ENCODE measurements around the gene ATP9B.

ATP9B gene

DNA sequence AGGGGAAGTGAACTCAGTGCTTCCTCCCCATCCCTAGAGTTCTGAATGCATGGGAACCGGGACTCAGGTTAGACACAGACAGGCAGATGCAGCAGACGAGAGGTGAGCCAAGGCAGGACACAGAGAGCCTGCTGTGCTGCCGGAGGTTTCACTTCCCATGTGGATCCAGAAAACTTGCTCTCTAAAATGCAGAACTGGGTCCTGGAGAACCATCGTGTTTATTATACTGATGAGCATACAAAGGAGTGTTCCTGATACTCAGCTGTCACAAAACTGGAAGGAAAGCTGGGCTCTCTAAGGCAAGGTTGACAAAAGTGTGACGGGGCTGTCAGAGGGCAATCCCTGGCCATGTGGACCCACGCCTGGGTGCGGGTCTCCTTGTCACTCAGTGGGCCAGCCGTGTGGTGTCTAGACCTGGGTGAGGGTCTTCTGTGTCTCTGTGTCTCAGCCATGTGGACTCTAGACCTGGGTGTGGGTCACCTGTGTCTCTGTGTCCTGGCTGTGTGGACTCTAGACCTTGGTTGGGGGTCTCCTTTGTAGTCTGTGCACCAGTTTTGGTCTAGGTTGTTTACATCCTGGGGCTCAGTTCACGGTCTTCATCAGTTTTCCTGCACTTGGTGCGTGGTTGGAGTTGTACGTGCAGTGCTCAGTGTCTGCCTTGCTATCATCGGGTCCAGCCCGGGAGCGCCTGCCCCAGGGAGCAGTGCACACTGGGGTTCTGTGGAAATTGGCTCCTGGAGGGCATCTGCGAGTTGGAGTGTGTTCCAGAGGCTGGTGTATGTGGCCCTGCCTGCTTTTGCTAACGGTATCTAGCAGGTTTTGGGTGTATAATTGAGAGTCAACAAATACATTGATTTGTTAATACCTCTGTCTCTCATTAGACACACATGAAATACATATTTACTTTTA, 141.1 kb downstream of the ATP9B start:
- peaks cover 10% of the 10 kb centered on the region for H3K36me3 ChIP-seq (ENCODE audit: control insufficient read depth, insufficient read depth, low read length)
- no peaks in the 10 kb centered on the region for H3K27me3 ChIP-seq (replicated peaks; ENCODE audit: control insufficient read depth, insufficient read depth, low read length)
- no peak for DNase-seq (ENCODE audit: extremely low read depth, insufficient read length)
- no peak overlapping the region for H3K4me3 ChIP-seq (replicated peaks; ENCODE audit: low read depth, low read length)
- TF ChIP-seq, protein P1, sequence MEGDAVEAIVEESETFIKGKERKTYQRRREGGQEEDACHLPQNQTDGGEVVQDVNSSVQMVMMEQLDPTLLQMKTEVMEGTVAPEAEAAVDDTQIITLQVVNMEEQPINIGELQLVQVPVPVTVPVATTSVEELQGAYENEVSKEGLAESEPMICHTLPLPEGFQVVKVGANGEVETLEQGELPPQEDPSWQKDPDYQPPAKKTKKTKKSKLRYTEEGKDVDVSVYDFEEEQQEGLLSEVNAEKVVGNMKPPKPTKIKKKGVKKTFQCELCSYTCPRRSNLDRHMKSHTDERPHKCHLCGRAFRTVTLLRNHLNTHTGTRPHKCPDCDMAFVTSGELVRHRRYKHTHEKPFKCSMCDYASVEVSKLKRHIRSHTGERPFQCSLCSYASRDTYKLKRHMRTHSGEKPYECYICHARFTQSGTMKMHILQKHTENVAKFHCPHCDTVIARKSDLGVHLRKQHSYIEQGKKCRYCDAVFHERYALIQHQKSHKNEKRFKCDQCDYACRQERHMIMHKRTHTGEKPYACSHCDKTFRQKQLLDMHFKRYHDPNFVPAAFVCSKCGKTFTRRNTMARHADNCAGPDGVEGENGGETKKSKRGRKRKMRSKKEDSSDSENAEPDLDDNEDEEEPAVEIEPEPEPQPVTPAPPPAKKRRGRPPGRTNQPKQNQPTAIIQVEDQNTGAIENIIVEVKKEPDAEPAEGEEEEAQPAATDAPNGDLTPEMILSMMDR (IDR thresholded peaks at IDR 0.05; ENCODE audit: insufficient read depth, low read length, poor library complexity, severe bottlenecking): no peak

DNA sequence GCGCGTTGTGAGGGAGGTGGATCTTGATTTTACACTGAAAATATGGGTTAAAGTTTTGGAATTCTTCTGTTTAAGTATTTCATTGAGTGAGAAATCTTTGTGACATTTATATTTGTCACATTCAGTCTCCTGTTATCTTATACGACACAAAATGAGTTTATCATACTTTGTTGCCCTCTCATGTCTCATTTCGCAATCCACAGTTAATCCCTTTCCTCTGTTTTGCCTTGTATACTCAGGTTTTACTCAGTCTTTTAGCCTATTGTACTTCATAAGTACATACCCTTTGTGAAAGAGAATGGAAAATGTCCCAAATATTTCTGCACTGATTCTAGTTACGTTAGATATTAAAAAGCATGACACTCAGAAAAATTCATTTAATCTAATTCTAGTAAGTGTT, 142.7 kb downstream of the ATP9B start:
- H3K4me3 ChIP-seq (replicated peaks; ENCODE audit: low read depth, low read length): no peak overlapping the region
- DNase-seq (ENCODE audit: extremely low read depth, insufficient read length): no peak
- no peaks in the 10 kb centered on the region for H3K27me3 ChIP-seq (replicated peaks; ENCODE audit: control insufficient read depth, insufficient read depth, low read length)
- H3K36me3 ChIP-seq (ENCODE audit: control insufficient read depth, insufficient read depth, low read length): peaks cover 10% of the 10 kb centered on the region
- TF ChIP-seq, protein P1 (IDR thresholded peaks at IDR 0.05; ENCODE audit: insufficient read depth, low read length, poor library complexity, severe bottlenecking): no peak

DNA sequence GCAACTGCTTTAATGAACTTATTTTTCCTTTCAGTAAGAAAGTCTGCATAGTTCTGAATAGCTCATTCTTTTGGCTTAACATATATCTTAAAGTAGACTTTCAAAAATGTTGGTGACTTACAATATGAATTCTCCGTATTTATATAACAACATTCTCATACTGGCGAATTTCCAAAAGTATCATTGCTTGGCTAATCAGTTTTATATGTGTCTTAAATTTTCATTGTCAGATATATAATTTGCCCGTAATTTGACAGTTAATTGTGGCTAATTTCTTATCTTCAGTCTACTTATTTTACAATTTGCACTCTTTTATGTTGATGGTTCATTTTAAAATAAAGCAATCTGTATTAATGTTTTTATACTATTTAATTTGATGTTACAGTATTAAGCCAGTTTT, 144.9 kb downstream of the ATP9B start:
- Histone ChIP-seq H3K27me3 (replicated peaks; ENCODE audit: control insufficient read depth, insufficient read depth, low read length) (no peaks in the 10 kb centered on the region), H3K36me3 (ENCODE audit: control insufficient read depth, insufficient read depth, low read length) (peaks cover 2% of the 10 kb centered on the region), H3K4me3 (replicated peaks; ENCODE audit: low read depth, low read length) (no peak overlapping the region)
- TF ChIP-seq, protein P1 (IDR thresholded peaks at IDR 0.05; ENCODE audit: insufficient read depth, low read length, poor library complexity, severe bottlenecking): no peak
- DNase-seq (ENCODE audit: extremely low read depth, insufficient read length): no peak

DNA sequence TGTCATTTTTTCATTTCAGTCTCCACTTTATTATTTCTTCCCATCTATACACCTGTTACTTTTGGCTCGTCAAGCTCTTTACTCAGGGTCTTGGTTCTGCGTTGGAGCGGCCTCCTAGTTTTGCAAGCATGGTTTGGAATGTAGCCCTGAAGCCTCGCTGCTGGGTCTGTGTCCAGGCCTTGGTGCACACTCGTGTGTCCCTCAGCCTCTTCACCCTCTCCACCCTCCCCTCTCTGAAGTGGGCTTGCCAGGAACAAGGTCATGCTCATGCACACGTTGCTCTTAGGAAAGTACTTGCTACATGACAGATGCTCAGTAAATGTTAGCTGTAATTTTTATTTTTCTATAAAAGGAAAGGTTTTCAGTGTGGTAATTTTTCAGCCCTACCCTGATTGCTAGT, 147.0 kb downstream of the ATP9B start:
- Histone ChIP-seq H3K4me3 (replicated peaks; ENCODE audit: low read depth, low read length) (no peak overlapping the region), H3K27me3 (replicated peaks; ENCODE audit: control insufficient read depth, insufficient read depth, low read length) (no peaks in the 10 kb centered on the region), H3K36me3 (ENCODE audit: control insufficient read depth, insufficient read depth, low read length) (no peaks in the 10 kb centered on the region; the same call in 1 of the 2 replicates)
- TF ChIP-seq, protein P1 (IDR thresholded peaks at IDR 0.05; ENCODE audit: insufficient read depth, low read length, poor library complexity, severe bottlenecking): no peak
- no peak for DNase-seq (ENCODE audit: extremely low read depth, insufficient read length)

DNA sequence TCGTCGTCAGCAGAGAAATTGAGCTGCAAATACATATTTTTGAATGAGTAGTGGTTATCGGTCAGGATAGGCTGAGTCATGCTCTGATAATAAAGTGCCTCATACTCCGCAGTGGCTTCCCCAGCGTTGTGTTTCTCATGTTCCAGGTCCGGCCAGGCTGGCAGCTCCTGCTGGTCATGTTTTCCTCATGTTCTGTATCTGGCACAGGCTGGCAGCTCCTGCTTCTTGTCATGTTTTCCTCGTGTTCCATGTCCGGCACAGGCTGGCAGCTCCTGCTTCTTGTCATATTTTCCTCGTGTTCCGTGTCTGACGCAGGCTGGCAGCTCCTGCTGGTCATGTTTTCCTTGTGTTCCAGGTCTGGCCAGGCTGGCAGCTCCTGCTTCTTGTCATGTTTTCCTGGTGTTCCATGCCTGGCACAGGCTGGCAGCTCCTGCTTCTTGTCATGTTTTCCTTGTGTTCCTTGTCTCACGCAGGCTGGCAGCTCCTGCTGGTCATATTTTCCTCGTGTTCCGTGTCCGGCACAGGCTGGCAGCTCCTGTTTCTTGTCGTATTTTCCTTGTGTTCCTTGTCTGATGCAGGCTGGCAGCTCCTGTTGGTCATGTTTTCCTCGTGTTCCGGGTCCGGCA, 148.9 kb downstream of the ATP9B start:
- H3K27me3 ChIP-seq (replicated peaks; ENCODE audit: control insufficient read depth, insufficient read depth, low read length): no peaks in the 10 kb centered on the region
- H3K4me3 ChIP-seq (replicated peaks; ENCODE audit: low read depth, low read length): no peak overlapping the region
- no peak for DNase-seq (ENCODE audit: extremely low read depth, insufficient read length)
- TF ChIP-seq, protein P1 (IDR thresholded peaks at IDR 0.05; ENCODE audit: insufficient read depth, low read length, poor library complexity, severe bottlenecking): no peak
- no peaks in the 10 kb centered on the region; the same call in 1 of the 2 replicates for H3K36me3 ChIP-seq (ENCODE audit: control insufficient read depth, insufficient read depth, low read length)

All from GM06990 (cell line).